Stimulated activated CD4-positive, alpha-beta T cell treated with anti-CD3 and anti-CD28 coated beads, TNF-alpha, amount 100 ng/mL, for 1 hour (primary cell): Measurements from ENCODE around the gene GBP3.
"Not testable (repeated sequence)": the region's sequence is repeated elsewhere in the genome, so short reads cannot be mapped to it uniquely, and the experiment has no call there.

Experiments used
- DNase-seq, 3 donors: peaks; one replicate each; pipeline ENCODE4 v3.0.0-alpha.2; 2020; ENCODE audit warnings: low read depth in 3 of 3, low spot score in 1 of 3

The GBP3 gene

DNA sequence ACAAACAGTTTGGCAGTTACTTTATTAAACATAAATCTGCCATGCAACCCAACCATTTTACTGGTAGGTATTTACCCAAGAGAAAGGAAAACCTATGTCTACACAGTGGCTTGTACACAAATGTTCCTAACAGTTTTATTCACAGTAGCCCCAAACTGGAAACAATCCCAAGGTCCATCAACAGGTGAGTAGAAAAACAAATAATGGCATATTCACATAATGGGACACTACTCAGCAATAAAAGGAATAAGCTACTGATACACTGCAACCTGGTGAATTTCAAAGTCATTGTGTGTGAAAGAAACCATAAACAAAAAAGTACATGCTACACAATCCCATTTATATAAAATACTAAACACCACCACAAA lies 42.9 kb downstream of the GBP3 start:
- DNase-seq, result no peak

DNA sequence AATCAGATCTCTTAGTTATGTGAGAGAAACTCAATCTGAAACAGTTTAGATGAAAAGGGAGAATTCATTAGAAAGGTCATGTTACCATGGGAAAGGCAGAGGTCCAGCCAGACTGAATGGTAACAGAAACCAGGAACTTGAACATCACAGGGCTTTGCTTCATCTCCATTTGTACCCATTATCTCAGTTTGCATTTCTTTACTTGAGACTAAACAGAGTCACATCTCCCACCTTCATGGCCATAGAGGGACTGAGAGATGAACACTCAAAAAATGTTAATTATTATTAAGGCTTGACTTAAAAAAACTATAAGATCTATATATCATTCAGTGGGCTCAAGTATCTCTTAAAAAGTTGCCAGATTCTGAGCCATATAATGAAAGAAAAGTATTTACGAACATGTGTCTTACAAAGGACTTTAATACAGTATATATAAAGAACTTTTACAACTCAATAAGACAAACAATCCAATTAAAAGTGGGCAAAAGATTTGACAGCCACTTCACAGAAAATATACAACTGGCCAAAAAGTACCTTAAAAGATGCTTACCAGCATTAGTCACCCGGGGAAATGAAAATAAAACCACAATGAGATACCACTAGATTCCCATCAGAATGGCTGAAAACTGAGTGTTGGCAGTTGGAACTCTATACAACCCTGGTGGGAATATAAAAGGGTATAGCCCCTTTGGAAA lies 43.5 kb downstream of the GBP3 start:
- no peak for DNase-seq

GRCh38 chr1:88976235-88976634 lies 46.4 kb downstream of the GBP3 start:
- DNase-seq, result no peak

DNA sequence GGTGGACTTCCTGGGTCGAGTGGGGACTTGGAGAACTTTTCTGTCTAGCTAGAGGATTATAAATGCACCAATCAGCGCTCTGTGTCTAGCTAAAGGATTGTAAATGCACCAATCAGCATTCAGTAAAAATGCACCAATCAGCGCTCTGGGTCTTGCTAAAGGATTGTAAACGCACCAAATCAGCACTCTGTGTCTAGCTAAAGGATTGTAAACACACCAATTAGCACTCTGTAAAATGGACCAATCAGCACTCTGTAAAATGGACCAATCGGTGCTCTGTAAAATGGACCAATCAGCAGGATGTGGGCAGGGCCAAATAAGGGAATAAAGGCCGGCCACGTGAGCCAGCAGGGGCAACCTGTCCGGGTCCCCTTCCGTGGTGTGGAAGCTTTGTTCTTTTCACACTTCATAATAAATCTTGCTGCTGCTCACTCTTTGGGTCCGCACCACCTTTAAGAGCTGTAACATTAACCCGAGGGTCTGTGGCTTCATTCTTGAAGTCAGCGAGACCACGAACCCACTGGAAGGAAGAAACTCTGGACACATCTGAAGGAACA lies 48.0 kb downstream of the GBP3 start:
- not testable (repeated sequence) for DNase-seq

DNA sequence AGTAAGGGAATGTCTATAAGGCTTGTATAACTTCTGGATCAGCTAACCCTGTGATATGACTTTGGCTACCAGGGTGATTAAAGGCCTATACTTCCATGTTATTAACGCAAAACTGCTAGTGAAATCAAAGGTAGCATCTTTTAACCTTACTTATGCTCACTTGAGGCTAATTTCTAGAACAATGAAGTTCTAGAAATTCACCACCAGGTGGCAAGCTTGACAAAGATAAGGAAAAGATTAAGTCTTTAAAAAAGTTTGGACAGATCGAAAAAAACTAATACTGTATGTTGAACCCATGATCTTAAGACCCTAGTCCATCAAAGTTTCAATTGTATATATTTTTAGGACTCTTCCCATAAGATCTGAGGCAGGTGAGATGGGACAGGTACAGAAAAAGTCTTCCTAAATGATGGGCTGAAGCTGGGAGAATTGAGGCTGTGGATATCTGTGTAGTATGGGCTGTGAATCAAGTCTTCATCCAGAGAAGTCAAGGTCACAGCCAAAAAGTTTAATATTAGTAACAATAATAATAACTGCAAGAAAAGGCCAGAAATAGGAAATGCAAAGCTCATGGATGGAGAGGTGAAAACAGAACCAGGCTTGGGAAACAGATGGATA lies 49.0 kb downstream of the GBP3 start:
- DNase-seq, result no peak

GRCh38 chr1:88961647-88962275 lies 60.9 kb downstream of the GBP3 start:
- DNase-seq, result no peak

DNA sequence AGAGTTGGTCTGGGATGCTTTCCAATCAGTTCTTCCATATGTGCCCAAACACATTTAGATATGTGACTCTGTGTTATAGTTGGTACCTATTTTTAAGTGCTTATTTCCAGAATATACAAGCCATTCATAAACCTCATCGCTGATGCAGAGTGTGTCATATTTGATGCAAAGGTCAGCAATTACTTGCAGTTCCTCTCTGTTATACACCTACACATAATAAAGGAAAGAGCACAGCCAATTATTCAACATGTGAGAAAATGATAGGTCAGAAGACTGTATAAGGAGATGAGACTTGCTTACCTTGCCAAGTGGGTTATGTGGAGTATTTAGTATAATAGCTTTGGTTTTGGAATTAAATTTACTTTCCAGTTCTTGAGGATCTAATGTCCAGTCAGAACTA lies 61.6 kb downstream of the GBP3 start:
- no peak for DNase-seq
